HepG2 (cell line): ENCODE results near the gene RNF123.

Source experiments
- CTCF ChIP-seq: sonication (generic); formaldehyde crosslinking; IDR thresholded peaks from 2 replicates; pipeline ENCODE4 v1.5.0; 2020; ENCODE audit warnings: mild to moderate bottlenecking, missing genetic modification reagents, moderate library complexity
- TF ChIP-seq, protein P1 (sequence below): sonication (generic); formaldehyde crosslinking; IDR thresholded peaks from 2 replicates; pipeline ENCODE4 v1.4.0; 2020; ENCODE audit warnings: missing genetic modification reagents

- TF ChIP-seq CTCF (CRISPR knock-in tag): no peak
- TF ChIP-seq, protein P1, sequence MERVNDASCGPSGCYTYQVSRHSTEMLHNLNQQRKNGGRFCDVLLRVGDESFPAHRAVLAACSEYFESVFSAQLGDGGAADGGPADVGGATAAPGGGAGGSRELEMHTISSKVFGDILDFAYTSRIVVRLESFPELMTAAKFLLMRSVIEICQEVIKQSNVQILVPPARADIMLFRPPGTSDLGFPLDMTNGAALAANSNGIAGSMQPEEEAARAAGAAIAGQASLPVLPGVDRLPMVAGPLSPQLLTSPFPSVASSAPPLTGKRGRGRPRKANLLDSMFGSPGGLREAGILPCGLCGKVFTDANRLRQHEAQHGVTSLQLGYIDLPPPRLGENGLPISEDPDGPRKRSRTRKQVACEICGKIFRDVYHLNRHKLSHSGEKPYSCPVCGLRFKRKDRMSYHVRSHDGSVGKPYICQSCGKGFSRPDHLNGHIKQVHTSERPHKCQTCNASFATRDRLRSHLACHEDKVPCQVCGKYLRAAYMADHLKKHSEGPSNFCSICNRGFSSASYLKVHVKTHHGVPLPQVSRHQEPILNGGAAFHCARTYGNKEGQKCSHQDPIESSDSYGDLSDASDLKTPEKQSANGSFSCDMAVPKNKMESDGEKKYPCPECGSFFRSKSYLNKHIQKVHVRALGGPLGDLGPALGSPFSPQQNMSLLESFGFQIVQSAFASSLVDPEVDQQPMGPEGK (CRISPR knock-in tag): no peak
Observed at GRCh38 chr3:49700014-49700413, 10.7 kb downstream of the RNF123 start.
